HepG2 (cell line): Measurements from ENCODE around the gene ARID1A. TPM values are rescaled to one million over a fixed set of nuclear protein-coding genes. Genes with fewer than 3 reads are reported as not detected.

Source experiments
- ATAC-seq: fragments of 200-7000 bp; cut with Tn5 transposase; 3 replicates; pipeline ENCODE4 v1.9.1; 2020; ENCODE audit warnings: mild to moderate bottlenecking, moderate library complexity
- BruUV-seq: library from RNA; stranded (reverse); fragments of 400-500 nt; replicated peaks from 2 replicates; lab custom pipeline; 2021; lab: Mats Ljungman, UMichigan
- CTCF ChIA-PET: fragments of 300-600 bp; formaldehyde crosslinking; extraction: SDS; loops from one replicate; lab custom pipeline; 2021; ENCODE audit warnings: low total read pairs, inconsistent platforms, low intra/inter-chr PET ratio; lab: Yijun Ruan, JAX
- POLR2A ChIA-PET: fragments of 350-600 bp; sonication (Branson Sonifier 250); formaldehyde crosslinking; loops from one replicate; lab custom pipeline; 2020; ENCODE audit warnings: antibody characterized with exemption, inconsistent platforms; lab: Yijun Ruan, JAX
- DNase-seq: peaks from one replicate; pipeline ENCODE4 v3.0.0-alpha.2; 2015; ENCODE audit warnings: low spot score
- FAIRE-seq: peaks from 3 replicates; lab custom pipeline; 2011; peaks lifted over from hg19 to GRCh38; lab: Jason Lieb, UNC
- H2AFZ ChIP-seq: one replicate; pipeline ENCODE4 v1.6.1; 2011; ENCODE audit warnings: low read length, inconsistent platforms
- H3K27ac ChIP-seq: fragments of 300-600 bp; 3 replicates; pipeline ENCODE4 v1.8.0; 2011; ENCODE audit warnings: mixed run types, mild to moderate bottlenecking, mixed read lengths, low read length, inconsistent platforms; ENCODE audit not compliant: insufficient read depth; ENCODE audit errors: extremely low read length
- H3K27me3 ChIP-seq, 2 experiments: fragments of 200-600 bp in 1 of 2; 2 replicates in 1 of 2; 3 replicates in 1 of 2; pipeline versions ENCODE4 v1.6.0 to v1.8.0; 2011; ENCODE audit warnings: low read length in 2 of 2, mild to moderate bottlenecking in 2 of 2, moderate library complexity in 2 of 2, inconsistent platforms in 1 of 2; ENCODE audit not compliant: insufficient read depth in 2 of 2, control insufficient read depth in 1 of 2
- H3K36me3 ChIP-seq, 2 experiments: fragments of 200-600 bp in 1 of 2; replicated peaks in 1 of 2; 2 replicates in 1 of 2; 3 replicates in 1 of 2; pipeline versions ENCODE4 v1.5.1 to v1.8.0; 2011; ENCODE audit warnings: low read length in 2 of 2, inconsistent platforms in 1 of 2; ENCODE audit not compliant: insufficient read depth in 2 of 2, control insufficient read depth in 1 of 2
- H3K4me1 ChIP-seq: 2 replicates; pipeline ENCODE4 v1.5.1; 2012; ENCODE audit warnings: low read length, inconsistent platforms; ENCODE audit not compliant: insufficient read depth
- H3K4me2 ChIP-seq: 2 replicates; pipeline ENCODE4 v1.6.0; 2011; ENCODE audit warnings: low read depth, low read length, inconsistent platforms
- H3K4me3 ChIP-seq, 3 experiments: fragments of 200-600 bp in 1 of 3; sonication (generic), shearing (Covaris generic) in 1 of 3; replicated peaks in 1 of 3; 2 replicates each; pipeline ENCODE4 v1.5.1; 2011 to 2016; ENCODE audit warnings: low read length in 3 of 3, inconsistent platforms in 2 of 3, low read depth in 2 of 3, mild to moderate bottlenecking in 2 of 3, control low read depth in 1 of 3, mixed read lengths in 1 of 3; ENCODE audit not compliant: insufficient read depth in 1 of 3
- H3K79me2 ChIP-seq: one replicate; pipeline ENCODE4 v1.6.1; 2011; ENCODE audit warnings: low read length, inconsistent platforms; ENCODE audit not compliant: insufficient read depth
- H3K9ac ChIP-seq: 2 replicates; pipeline ENCODE4 v1.6.0; 2011; ENCODE audit warnings: mild to moderate bottlenecking, low read depth, low read length, inconsistent platforms; ENCODE audit not compliant: insufficient read depth
- H3K9me3 ChIP-seq: 2 replicates; pipeline ENCODE4 v1.5.1; 2012; ENCODE audit warnings: mild to moderate bottlenecking, low read length
- H4K20me1 ChIP-seq: 2 replicates; pipeline ENCODE4 v1.6.0; 2011; ENCODE audit warnings: inconsistent platforms, mild to moderate bottlenecking, low read length, moderate library complexity; ENCODE audit not compliant: insufficient read depth
- DNMT1 ChIP-seq: sonication (generic); formaldehyde crosslinking; IDR thresholded peaks from 2 replicates; pipeline ENCODE4 v1.5.1; 2020; ENCODE audit warnings: mild to moderate bottlenecking, missing genetic modification reagents
- NFE2L1 ChIP-seq: sonication (generic); formaldehyde crosslinking; IDR thresholded peaks from 2 replicates; pipeline ENCODE4 v1.4.0; 2020; ENCODE audit warnings: missing genetic modification reagents, mild to moderate bottlenecking, borderline replicate concordance
- NR2C2 ChIP-seq: sonication (generic); formaldehyde crosslinking; IDR thresholded peaks from 2 replicates; pipeline ENCODE4 v1.4.0; 2020; ENCODE audit warnings: missing genetic modification reagents, mild to moderate bottlenecking, moderate library complexity, borderline replicate concordance
- SSRP1 ChIP-seq: IDR thresholded peaks from 2 replicates; pipeline ENCODE4 v1.6.1; 2016; ENCODE audit warnings: control low read depth
- ZKSCAN8 ChIP-seq: IDR thresholded peaks from 2 replicates; pipeline ENCODE4 v1.6.1; 2016; ENCODE audit warnings: borderline replicate concordance, missing genetic modification reagents, missing compliant biosample characterization
- ZNF263 ChIP-seq: sonication (generic); formaldehyde crosslinking; IDR thresholded peaks from 2 replicates; pipeline ENCODE4 v1.4.0; 2020; ENCODE audit warnings: missing genetic modification reagents
- WGBS: methylation state at CpG from one replicate; pipeline ENCODE4 v1.1.6; 2017; ENCODE audit warnings: low lambda C conversion rate; 5-methylcytosine and 5-hydroxymethylcytosine counted together
- in situ Hi-C: cut with HindIII; loops from 2 replicates; pipeline ENCODE4 v1.10.0; 2017; ENCODE audit warnings: low pct_unique_long_range_greater_than_20kb; ENCODE audit not compliant: extremely low pct_ligation_motif_present
- intact Hi-C: fragments of 100-400 bp; cut with micrococcal nuclease; formaldehyde crosslinking; loops from one replicate; pipeline ENCODE4 v1.10.0; 2022; ENCODE audit not compliant: unreplicated experiment
- polyA plus RNA-seq, 8 experiments: library from polyadenylated mRNA; depleted of rRNA in 3 of 8; stranded (reverse) in 7 of 8; unstranded in 1 of 8; fragments of >200 nt; fragmentation: Illumina TruSeq in 4 of 8; extraction: Trizol in 4 of 8; gene quantifications; 2 replicates each; pipeline versions ENCODE4 v1.2.1 to v1.2.3, GENCODE V29; 2011 to 2016; ENCODE audit warnings: low read depth in 4 of 8, missing spikeins in 1 of 8, mixed read lengths in 1 of 8; ENCODE audit not compliant: insufficient read depth in 1 of 8
- total RNA-seq, 5 experiments: library from RNA; depleted of rRNA; stranded (reverse); fragments of >200 nt; fragmentation: Illumina TruSeq; extraction: Trizol; gene quantifications; 2 replicates each; pipeline ENCODE4 v1.2.3, GENCODE V29; 2016; ENCODE audit warnings: low read depth in 1 of 5
- TF ChIP-seq, protein P1 (sequence below): sonication (generic); formaldehyde crosslinking; IDR thresholded peaks from 2 replicates; pipeline ENCODE4 v1.5.0; 2020; ENCODE audit warnings: missing genetic modification reagents
- TF ChIP-seq, protein P2 (sequence below): sonication (generic); formaldehyde crosslinking; IDR thresholded peaks from 2 replicates; pipeline ENCODE4 v1.5.0; 2020; ENCODE audit warnings: mild to moderate bottlenecking, missing genetic modification reagents, moderate library complexity

Gene ARID1A
- total and polyA plus RNA-seq, 2 of the 13 experiments (the other 11 are each of a cell fraction or from before 2014, with no cell fraction given): 11.9 to 15.9 TPM

DNA sequence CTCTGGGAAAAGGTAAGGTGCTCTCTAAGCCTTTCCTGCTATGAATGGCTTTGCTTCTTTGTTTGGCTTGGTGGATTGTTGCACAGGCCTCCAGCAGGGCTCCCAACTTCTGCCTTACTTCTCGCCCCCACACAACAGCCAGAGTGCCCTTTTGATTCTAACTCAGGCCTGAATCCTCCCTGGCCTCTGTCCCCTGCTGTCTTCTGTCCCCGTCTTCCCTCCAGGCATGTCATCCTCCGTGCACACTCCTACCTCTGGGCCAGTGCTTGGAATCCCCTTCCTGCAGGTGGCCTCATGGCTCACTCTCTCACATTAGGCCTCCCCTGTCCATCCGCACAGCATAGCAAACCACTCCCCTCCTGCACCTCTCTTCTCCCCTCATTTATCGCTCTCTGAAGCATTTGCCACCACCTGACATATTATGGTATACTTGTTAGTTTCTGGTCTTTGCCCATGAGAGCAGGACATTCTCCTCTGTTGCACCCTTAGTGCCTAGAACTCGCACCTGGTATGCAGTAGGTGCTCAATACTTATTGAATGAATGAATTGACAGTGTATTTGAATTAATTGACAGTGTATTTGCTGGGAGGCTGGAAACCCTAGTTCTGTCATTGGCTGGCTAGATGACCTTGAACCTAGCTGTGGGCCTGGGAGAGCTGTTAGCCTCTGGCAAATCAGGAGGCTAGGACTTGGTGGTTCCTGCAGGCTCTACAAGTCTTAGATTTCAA lies 133.5 kb downstream of the ARID1A start:
- WGBS: 87% methylated on average over 6 of the region's 6 CpGs
- Histone ChIP-seq H3K9ac (no peak overlapping the region), H3K4me3 (peak overlapping the region in 1 of 3 experiments; percentile 5; a peak in 1 of 6 replicates), H2AFZ (no peak overlapping the region), H3K27me3 (no peaks in the 10 kb centered on the region), H3K27ac (peak overlapping the region; percentile 8), H3K79me2 (peaks cover 23% of the 10 kb centered on the region), H3K9me3 (no peaks in the 10 kb centered on the region), H3K36me3 (peaks cover 7 to 22% of the 10 kb centered on the region in 2 experiments), H4K20me1 (peaks cover 4% of the 10 kb centered on the region; the same call in 1 of the 2 replicates), H3K4me2 (peak overlapping the region; percentile 48)
- FAIRE-seq (peak; percentile 8), ATAC-seq (peak; percentile 20; the same call in 1 of the 3 replicates), DNase-seq (no peak)
- in situ Hi-C loops (no loop called here), intact Hi-C loops (loop anchor here (1.0 kb wide), 1 partner anchor 9 kb away; no protein-coding TSS in a partner anchor)
- POLR2A ChIA-PET: interaction anchor here (0.9 to 1.2 kb wide), 4 partner anchors 9 to 61 kb away, joined by 3 read pairs; partner anchors contain the start of gene GPN2
- no TSS peak for BruUV-seq
- CTCF ChIA-PET: no interaction called here
- 0 out of 2 replicates have a peak, but pooled peaks have one; percentile 43 for TF ChIP-seq ZNF263
- TF ChIP-seq NR2C2 (CRISPR knock-in tag): peak; percentile 23; the same call in 1 of the 2 replicates
- TF ChIP-seq SSRP1 (CRISPR knock-in tag): 0 out of 2 replicates have a peak, but pooled peaks have one; percentile 42
- no peak for TF ChIP-seq DNMT1
- TF ChIP-seq, protein P1, sequence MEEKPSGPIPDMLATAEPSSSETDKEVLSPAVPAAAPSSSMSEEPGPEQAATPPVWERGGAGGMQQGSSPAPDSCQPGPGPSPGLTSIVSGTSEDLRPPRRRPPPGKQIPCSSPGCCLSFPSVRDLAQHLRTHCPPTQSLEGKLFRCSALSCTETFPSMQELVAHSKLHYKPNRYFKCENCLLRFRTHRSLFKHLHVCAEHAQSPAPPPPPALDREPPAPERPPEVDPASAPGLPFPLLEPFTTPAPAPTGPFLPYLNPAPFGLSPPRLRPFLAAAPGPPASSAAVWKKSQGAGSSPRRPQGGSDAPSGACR (CRISPR knock-in tag): no peak
- TF ChIP-seq ZKSCAN8 (CRISPR knock-in tag): 0 out of 2 replicates have a peak, but pooled peaks have one; percentile 62
- TF ChIP-seq, protein P2, sequence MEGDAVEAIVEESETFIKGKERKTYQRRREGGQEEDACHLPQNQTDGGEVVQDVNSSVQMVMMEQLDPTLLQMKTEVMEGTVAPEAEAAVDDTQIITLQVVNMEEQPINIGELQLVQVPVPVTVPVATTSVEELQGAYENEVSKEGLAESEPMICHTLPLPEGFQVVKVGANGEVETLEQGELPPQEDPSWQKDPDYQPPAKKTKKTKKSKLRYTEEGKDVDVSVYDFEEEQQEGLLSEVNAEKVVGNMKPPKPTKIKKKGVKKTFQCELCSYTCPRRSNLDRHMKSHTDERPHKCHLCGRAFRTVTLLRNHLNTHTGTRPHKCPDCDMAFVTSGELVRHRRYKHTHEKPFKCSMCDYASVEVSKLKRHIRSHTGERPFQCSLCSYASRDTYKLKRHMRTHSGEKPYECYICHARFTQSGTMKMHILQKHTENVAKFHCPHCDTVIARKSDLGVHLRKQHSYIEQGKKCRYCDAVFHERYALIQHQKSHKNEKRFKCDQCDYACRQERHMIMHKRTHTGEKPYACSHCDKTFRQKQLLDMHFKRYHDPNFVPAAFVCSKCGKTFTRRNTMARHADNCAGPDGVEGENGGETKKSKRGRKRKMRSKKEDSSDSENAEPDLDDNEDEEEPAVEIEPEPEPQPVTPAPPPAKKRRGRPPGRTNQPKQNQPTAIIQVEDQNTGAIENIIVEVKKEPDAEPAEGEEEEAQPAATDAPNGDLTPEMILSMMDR (CRISPR knock-in tag): peak; percentile 36
- TF ChIP-seq NFE2L1 (CRISPR knock-in tag): no peak
- TF ChIP-seq, all 625 proteins: peak for 5
- peaks cover 69% of the 10 kb centered on the region for H3K4me1 ChIP-seq
